HG03354 (cell line): Measurements from ENCODE around the gene FOXS1.
"Not testable (repeated sequence)": the region's sequence is repeated elsewhere in the genome, so short reads cannot be mapped to it uniquely, and the experiment has no call there.

ENCODE experiments used
- ATAC-seq: cut with Tn5 transposase; IDR thresholded peaks from one replicate; pipeline ENCODE4 v1.9.1; 2021; ENCODE audit warnings: mild to moderate bottlenecking; ENCODE audit not compliant: unreplicated experiment, poor library complexity, severe bottlenecking

The FOXS1 gene

GRCh38 chr20:31841928-31842327 is 3.5 kb downstream of the FOXS1 start:
- ATAC-seq: no peak

GRCh38 chr20:31840906-31841816 is 4.2 kb downstream of the FOXS1 start:
- ATAC-seq: no peak

GRCh38 chr20:31839782-31840487 is 5.5 kb downstream of the FOXS1 start:
- ATAC-seq: no peak

GRCh38 chr20:31838646-31839292 is 6.6 kb downstream of the FOXS1 start:
- ATAC-seq: no peak

GRCh38 chr20:31837896-31838397 is 7.5 kb downstream of the FOXS1 start:
- no peak for ATAC-seq

GRCh38 chr20:31836853-31837608 is 8.4 kb downstream of the FOXS1 start:
- ATAC-seq: no peak

GRCh38 chr20:31835977-31836852 is 9.2 kb downstream of the FOXS1 start:
- ATAC-seq: peak; percentile 89

GRCh38 chr20:31835554-31835953 is 9.8 kb downstream of the FOXS1 start:
- peak; percentile 10 for ATAC-seq

- no peak for ATAC-seq
These were observed 11.4 kb downstream of the FOXS1 start for GRCh38 chr20:31833931-31834521.

GRCh38 chr20:31833130-31833930 is 12.1 kb downstream of the FOXS1 start:
- ATAC-seq: no peak

GRCh38 chr20:31831771-31832306 is 13.6 kb downstream of the FOXS1 start:
- ATAC-seq: no peak

GRCh38 chr20:31831211-31831610 is 14.2 kb downstream of the FOXS1 start:
- no peak for ATAC-seq

- no peak for ATAC-seq
These were observed 14.9 kb downstream of the FOXS1 start for GRCh38 chr20:31830406-31830981.

- no peak for ATAC-seq
These were observed 15.7 kb downstream of the FOXS1 start for GRCh38 chr20:31829731-31830130.

GRCh38 chr20:31828016-31828415 is 17.4 kb downstream of the FOXS1 start:
- not testable (repeated sequence) for ATAC-seq

- no peak for ATAC-seq
These were observed 18.3 kb downstream of the FOXS1 start for GRCh38 chr20:31827059-31827458.

GRCh38 chr20:31826074-31826473 is 19.3 kb downstream of the FOXS1 start:
- no peak for ATAC-seq
